Stomach (tissue), 4 donors: ENCODE results near the gene FAAP20.

Experiments used
- CTCF ChIP-seq, 7 experiments: fragments of 450-650 bp in 4 of 7; fragments of 200-600 bp in 3 of 7; sonication (generic) in 3 of 7; IDR thresholded peaks; one replicate each; pipeline ENCODE4 v1.5.1; 2016 to 2019; ENCODE audit warnings: antibody characterized with exemption in 7 of 7, control low read depth in 2 of 7, mild to moderate bottlenecking in 1 of 7
- POLR2A ChIP-seq, 4 donors: fragments of 450-650 bp; IDR thresholded peaks; one replicate each; pipeline ENCODE4 v1.6.1; 2016; ENCODE audit warnings: antibody characterized with exemption in 4 of 4, control low read depth in 2 of 4, mild to moderate bottlenecking in 1 of 4, moderate library complexity in 1 of 4
- POLR2AphosphoS5 ChIP-seq, 3 donors: sonication (generic); formaldehyde crosslinking; IDR thresholded peaks; one replicate each; pipeline ENCODE4 v1.6.1; 2016; ENCODE audit warnings: antibody characterized with exemption in 3 of 3

- TF ChIP-seq CTCF (IDR thresholded peaks at IDR 0.05) (no peak), POLR2AphosphoS5 (IDR thresholded peaks at IDR 0.05) (no peak), POLR2A (IDR thresholded peaks at IDR 0.05) (no peak)
These were observed 43.3 kb downstream of the FAAP20 start for GRCh38 chr1:2151252-2151651.
